Stimulated activated CD4-positive, alpha-beta T cell treated with anti-CD3 and anti-CD28 coated beads, TNF-alpha, amount 100 ng/mL, for 48 hours (primary cell): ENCODE data around the gene NTRK2.

Source experiments
- DNase-seq, 3 donors: peaks; one replicate each; pipeline ENCODE4 v3.0.0-alpha.2; 2020; ENCODE audit warnings: low read depth in 3 of 3

The NTRK2 gene

DNA sequence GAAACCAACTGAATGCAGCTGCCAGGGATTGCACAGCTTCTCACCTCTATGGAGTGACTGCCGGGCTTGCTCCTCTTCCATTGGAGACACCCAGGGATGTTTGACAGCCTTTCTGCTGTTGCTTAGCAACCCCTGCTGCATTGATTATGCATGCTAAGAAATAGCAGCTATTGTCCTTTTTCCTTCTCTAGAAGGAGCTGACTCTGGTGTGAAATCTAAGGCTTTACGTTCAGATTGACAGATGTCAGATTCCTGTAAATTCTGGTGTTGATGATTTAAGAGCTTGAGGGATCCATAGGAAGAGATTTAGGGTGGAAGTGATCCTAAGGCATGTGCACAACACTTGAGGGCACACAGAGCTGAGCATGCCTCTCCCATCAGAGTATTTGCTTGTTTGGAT lies 267.7 kb downstream of the NTRK2 start:
- DNase-seq: no peak

GRCh38 chr9:84937581-84937980 lies 268.1 kb downstream of the NTRK2 start:
- no peak for DNase-seq

- DNase-seq: no peak
These were observed 270.2 kb downstream of the NTRK2 start for GRCh38 chr9:84939774-84940173.

GRCh38 chr9:84940294-84940693 lies 270.8 kb downstream of the NTRK2 start:
- no peak for DNase-seq

DNA sequence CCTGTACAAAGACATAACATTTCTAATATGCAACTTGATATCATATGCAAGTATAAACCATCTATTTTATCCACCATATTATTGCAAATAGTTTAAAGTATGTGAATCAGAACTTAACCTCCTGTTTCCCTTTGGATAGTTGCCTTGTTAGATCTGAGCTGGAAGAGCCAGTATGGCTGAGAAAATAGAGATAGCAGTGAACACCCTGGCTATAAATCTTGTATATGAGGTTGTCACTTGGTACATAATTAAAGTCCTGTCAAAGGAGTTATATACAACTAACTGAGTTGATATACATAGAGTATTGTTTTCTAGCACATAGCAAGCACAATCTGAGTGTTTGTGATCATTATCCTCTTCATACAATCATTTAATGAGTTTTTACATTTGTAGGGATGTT lies 272.3 kb downstream of the NTRK2 start:
- no peak for DNase-seq

GRCh38 chr9:84943482-84944050 lies 274.0 kb downstream of the NTRK2 start:
- DNase-seq: no peak

- DNase-seq: no peak
These were observed 276.5 kb downstream of the NTRK2 start for GRCh38 chr9:84945878-84946538.

DNA sequence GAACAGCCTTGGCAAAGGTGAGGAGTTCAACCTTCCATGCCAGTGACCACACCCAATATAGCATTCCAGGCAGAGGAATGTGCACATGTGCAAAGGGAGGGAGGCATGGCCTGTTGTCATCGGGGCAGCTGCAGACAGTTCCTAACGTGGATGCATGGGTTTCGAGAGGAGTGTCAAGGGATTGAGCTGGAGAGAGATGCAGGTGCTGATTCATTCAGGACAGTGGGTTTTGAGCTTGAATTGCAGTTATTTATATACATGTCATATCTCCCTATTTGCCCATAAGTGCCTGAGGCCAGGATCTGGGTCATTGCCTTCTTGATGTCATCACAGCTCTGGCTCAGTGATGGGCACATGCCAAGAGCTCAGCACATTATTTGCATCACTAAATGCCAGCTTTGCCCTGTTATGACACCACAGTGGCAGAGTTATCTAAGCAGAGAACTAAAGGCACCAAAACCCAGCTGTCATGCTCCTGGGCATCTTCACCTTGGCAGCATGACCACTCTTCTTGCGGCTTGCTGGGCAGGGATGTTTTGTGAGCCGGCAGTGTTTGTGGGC lies 278.0 kb downstream of the NTRK2 start:
- no peak for DNase-seq

DNA sequence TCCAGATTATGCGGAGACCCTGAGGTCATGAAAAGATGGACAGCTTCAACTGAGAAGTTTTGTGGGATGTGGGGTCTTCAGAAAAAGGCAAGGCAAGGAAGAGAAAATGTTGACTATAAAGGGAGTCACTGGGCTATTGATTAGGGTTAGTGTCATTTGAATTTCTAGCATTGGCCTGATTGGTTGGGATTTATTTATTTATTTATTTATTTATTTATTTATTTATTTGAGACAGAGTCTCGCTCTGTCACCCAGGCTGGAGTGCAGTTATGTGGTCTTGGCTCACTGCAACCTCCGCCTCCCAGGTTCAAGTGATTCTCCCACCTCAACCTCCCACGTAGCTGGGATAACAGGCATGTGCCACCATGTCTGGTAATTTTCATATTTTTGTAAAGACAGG lies 279.7 kb downstream of the NTRK2 start:
- DNase-seq: no peak

GRCh38 chr9:84949971-84950370 lies 280.4 kb downstream of the NTRK2 start:
- no peak for DNase-seq

- DNase-seq: no peak
These were observed 281.6 kb downstream of the NTRK2 start for GRCh38 chr9:84950879-84951811.

DNA sequence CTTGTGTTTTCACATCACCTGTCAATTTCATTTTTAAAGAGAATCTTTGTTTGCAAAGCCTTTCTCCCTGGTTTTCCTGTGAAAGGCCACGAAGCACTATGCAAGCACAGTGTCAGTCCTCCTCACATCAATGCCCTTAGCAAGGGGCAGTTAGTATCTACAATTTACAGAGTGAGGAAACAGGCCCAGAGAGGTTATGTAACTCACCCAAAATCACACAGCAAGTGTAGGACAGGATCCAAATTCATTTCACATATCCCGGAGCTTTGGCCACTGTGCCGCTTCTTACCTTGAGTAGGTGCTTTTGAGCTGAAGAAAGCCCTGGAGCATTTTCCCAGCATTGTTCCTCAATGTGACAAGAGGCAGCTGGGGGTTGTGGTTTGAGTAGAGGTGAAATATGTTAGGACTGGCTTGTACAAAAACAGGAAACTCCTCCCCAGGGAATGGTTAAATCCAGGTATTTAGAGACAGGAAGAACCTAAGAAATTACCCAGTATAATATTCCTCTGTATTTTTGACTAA lies 283.8 kb downstream of the NTRK2 start:
- DNase-seq: no peak

DNA sequence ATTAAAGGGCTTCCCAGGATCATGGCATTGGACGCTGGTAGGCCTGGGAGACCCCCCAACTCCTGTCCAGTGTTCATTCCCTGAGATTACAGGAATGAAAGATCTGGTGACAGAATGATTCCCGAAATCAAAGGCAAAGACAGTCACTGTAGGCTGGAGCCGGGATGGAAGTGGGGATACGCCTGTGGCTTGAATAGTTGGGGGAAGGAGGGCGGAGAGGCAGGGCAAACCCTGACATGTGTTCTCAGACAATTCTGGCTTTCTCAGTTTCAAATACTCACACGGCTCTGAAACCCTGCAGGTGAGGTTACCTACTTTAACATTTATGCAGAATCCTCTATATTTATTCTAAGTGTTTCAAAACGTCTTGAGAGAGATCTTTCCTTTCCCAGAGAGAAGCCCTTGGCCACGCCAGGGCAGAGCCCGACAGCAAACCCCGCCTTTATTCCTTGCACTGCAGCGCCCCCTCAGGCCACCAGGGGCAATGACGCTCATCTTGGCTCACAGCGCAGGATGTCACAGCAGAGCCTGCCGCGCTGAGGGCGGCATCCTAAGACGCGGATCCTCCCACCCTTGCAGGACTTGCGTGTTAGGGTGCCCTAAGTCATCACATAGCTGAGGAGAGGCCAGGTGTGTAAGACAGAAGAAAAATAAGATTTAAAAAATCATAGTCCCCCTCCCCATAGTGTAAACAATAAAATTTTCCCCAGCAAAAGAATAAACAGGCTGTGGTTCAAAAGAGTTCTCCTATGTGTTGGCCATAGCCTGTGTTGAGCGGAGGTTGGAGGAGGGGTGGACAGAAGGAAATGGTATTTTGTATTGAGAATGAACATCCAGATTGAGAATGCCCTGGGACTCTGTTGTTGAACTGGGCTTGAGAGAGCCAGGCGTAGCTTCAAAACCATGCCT lies 284.5 kb downstream of the NTRK2 start:
- DNase-seq: peak; percentile 9 to 30 (median 19)

DNA sequence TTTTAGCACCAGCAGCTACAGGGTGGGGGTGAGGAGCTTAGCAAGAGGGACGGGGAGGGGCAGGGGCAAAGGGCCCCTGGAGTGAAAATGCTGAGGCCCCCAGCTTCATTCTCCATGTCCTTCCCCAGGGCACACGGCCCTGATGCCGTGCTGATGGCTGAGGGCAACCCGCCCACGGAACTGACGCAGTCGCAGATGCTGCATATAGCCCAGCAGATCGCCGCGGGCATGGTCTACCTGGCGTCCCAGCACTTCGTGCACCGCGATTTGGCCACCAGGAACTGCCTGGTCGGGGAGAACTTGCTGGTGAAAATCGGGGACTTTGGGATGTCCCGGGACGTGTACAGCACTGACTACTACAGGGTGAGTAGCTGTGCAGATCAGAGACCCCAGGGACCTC lies 285.6 kb downstream of the NTRK2 start:
- no peak for DNase-seq

DNA sequence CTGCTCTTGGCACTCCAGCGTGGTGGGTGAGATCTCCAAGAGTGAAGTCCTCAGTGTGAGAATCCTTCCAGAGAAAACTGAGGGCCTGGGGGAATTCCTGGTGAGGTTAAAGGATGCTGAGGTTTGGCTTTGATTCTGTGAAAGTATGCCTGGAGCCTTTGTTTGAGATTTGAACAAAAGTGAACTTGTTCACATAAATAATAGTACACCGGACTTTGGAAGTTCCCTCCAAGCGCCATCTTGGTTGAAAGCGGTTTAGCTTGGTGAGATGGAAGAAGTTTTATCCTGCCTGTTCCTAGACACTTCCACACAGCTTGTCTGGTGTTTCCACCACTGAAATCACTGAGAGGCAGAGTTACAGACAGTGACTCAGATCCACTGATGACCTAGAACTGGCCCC lies 286.4 kb downstream of the NTRK2 start:
- DNase-seq: no peak

DNA sequence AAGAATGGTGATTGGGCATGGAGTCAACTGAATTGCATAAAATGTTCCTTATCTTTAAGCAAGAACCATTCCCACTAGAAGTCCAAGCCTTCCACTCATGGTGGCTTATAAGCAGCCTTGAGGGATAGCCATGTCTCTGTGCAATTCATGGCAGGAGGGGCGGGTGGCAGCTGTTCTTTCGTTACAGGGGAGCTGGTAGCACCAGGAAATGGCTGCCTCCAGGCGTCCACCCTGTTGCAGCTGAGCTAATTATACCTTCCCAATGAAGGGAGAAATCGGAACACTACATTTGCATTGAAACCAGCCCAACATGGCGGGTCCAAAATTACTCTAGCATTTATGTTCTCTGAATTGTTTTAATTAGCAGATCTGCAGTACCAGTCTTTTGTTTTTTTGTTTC lies 289.8 kb downstream of the NTRK2 start:
- no peak for DNase-seq

DNA sequence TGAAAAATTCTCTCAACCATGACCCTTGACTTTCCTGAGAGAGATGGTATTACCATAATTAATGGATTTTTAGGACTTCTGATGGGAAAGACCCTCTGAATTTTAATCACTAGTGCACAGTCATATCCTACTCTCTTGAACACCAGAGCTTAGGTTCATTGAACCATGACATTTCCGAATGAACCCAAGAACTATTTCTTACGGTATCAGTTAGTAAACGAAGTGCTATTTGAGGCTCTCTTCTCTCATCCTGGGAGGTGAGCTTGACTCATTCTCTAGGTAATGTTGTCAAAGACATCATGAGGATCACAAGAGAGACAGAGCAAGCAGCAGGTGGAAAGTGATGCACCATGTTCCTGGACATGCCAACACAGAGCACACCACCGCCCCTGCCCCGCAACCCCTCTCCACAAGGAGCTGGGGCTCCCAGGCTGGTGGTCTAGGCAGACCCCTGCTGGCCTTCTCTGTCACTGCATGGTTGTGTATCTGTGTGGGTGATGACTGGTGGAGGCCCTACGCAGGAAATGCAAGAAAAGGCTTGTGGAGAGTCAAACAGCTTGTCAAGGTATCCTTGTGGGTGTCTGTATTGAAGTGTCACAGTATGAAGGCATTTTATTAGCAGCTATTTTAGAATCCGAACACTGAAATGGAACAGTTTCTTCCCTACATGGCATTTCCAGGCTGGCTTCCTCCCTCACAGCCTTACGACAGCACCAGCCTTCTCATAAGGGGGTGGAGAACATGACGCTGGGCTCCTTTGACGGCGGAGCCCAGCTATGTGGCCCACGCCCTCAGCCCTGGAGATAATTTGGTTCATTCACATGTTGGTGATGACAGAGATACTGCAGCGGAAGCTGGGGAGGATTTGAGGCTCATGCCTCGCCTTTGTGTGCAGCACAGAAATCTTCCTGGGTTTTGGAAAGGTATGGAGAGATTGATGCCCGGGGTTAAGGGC lies 297.6 kb downstream of the NTRK2 start:
- DNase-seq: no peak

DNA sequence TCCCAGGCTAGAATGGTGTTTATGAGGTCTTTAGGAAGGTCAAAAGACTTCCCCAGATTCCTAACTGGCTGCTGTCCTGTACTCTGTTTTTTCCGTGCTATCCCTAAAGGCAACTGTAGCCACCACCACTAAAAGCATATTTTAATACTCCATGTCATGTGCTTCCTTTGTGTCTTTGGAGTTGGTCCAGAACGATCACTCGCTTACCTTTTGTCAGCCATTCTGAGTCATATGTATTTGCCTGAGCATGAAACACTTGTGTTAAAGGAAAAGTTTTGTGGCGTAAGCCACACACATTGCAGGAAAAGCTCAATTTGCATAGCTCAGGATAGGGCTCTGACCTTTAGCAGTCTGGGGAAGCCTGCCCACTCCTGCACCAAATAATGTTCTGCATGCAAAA lies 299.6 kb downstream of the NTRK2 start:
- no peak for DNase-seq

DNA sequence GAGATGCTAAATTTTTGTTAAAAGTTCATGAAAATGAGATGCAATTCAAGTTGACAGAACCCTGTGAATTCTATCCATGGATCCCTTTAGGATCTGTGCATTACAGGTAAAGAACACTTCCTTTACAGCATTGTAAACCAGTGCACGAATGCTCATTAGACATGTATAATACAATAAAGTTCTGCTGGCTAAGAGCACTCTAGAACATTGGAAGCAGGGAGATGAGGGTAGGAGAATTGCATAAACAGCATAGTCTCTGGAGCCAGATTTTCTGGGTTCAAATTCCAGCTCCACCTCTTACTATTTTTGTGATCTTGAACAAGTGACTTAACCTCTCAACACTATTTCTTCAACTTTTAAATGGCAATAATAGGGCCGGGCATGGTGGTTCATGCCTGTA lies 300.2 kb downstream of the NTRK2 start:
- no peak for DNase-seq

DNA sequence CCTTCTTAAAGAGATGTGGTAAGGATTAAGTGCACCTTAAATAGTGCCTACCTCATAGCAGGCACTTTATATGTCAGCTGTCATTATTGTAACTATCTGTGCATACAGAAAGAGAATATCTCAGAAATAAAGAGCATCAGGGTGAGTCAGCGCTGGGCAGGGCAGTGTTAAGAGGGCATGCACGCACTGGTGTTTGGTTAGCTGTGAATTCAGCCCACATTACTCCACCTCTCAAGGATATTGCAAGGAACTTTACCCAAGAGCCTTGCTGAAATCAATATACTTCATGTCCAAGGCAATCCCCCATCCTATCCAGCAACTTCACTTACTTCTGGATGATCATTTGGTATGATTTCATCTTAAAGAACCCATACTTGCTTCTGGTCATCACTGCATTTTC lies 300.9 kb downstream of the NTRK2 start:
- DNase-seq: no peak
